Measurements from ENCODE around the gene PTPRN.

DNA sequence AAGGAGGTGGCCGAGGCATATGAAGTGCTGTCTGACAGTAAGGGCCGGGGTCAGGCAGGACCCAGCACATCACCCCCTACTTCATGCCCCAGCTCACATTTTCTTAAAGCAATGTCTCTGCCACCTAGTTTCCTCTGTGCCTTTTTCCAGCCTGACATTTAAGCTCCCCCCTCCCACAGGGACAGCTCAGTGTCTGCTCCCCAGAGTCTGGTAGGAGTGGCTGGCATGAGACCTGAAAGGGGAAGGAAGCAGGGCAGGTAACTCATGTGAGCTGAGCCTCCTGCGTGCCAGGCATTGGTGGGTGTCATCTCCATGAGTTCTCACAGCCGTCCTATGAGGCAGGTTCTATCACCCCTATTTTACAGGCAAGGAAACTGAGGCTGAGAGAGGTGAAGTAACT lies 28.6 kb downstream of the PTPRN start:
- no peak for TF ChIP-seq GATA3 (IDR thresholded peaks at IDR 0.05; ENCODE audit: low read depth, low read length)
- TF ChIP-seq GATA2 (IDR thresholded peaks at IDR 0.05; ENCODE audit: low read depth, low read length), result no peak

Data from SH-SY5Y (cell line).